RKO (cell line): ENCODE data around the gene C16orf86.
"Not testable (repeated sequence)": the region's sequence is repeated elsewhere in the genome, so short reads cannot be mapped to it uniquely, and the experiment has no call there.

ENCODE experiments used
- DNase-seq: peaks from one replicate; pipeline ENCODE4 v3.0.0-alpha.2; 2016; ENCODE audit warnings: low spot score

The C16orf86 gene

GRCh38 chr16:67693517-67694285 is 27.1 kb downstream of the C16orf86 start:
- DNase-seq = not testable (repeated sequence)

DNA sequence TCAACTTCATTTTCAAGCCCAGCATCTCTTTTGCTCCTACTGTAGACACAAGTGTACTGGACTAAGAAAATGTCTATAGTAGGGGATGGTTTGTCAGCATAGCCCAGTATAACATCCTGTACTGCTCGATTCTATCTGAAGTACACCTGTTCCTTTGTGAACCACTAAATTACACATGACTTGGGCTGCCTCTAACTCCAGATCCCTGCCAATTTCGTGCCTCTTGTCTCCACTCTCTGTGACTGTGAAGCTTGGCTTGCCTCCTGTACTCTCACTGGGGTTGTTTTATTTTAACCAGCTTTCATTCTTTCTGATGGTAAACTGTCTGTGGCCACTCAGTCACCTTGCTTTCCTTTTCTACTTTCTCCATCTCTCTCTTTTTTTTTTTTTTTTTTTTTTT is 28.0 kb downstream of the C16orf86 start:
- no peak for DNase-seq

DNA sequence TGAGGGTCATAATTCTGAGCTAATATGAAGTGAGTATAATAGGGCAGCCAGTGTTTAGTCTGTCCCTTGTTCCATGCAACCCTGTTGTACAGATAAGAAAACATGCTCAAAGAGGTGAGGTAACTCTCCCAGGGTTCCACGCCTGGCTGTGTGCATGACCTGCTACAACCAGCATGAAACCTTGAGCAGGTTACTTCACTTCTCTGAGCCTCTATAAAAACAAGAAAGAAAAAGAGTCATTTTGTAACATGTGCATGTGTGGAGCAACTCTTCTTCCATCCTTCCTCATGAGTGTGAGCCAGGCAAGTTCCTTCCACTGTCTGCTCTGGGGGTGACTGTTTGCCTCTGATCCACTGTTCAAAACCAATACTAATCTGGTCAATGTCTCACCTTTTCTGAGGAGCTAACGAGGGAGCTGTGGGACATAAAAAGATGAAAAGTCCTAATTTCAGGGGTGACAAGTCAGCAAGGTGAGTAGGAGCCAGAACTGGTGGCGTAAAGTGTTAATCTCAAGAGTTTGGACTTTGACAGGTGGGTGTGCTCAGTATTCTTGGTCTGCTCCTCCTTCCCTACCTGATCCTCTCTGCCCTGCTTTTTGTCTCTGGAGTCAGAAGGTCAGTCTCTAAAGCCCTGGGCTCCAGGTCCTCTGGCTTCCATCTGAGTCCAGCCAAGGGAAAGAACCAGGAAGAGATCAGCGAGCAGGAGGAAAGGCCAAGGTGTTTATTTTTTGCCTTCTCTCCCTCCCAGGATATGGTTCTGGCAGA is 31.0 kb downstream of the C16orf86 start:
- DNase-seq = no peak

- DNase-seq = no peak
Observed at GRCh38 chr16:67699265-67699664, 32.7 kb downstream of the C16orf86 start.

DNA sequence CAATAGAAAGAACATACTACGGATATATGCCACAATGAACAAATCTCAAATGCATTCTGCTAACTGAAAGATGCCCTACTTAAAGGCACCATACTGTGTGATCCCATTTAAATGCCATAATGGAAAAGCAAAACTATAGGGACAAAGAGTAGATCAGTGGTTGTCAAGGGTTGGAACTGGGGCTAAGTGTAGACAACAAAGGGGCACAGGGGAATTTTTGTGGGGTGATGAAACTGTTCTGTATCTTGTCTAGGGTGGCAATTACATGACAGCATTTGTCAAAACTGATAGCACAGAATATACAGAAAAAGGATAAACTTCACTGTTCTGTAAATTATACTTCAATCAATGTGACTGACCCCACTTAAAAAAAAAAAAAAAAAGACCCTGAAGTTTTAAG is 34.8 kb downstream of the C16orf86 start:
- DNase-seq = no peak

- no peak for DNase-seq
Observed at GRCh38 chr16:67702130-67702529, 35.5 kb downstream of the C16orf86 start.

GRCh38 chr16:67703626-67704025 is 37.0 kb downstream of the C16orf86 start:
- no peak for DNase-seq

DNA sequence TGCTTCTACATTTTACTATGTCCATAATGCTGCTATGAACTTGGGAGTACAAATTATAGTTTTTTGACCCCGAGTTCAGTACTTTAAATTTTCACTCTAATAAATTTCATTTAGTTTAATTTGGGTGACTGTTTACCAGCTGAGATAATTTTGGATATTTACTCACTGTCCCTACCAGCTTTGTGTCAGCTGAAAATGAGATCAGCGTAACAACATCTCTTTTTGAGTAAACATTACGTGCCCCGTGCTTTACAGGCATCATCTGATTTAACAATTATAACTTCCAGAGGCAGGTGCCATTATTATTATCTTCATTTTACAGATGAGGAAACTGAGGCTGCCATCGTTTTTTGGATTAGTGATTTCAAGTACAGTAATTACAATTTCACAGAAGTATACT is 37.5 kb downstream of the C16orf86 start:
- DNase-seq = no peak

GRCh38 chr16:67707210-67707609 is 40.6 kb downstream of the C16orf86 start:
- no peak for DNase-seq

- no peak for DNase-seq
Observed at GRCh38 chr16:67707790-67708189, 41.2 kb downstream of the C16orf86 start.

- peak; percentile 59 for DNase-seq
Observed at GRCh38 chr16:67708368-67708771, 41.8 kb downstream of the C16orf86 start.

- no peak for DNase-seq
Observed at GRCh38 chr16:67709050-67709449, 42.4 kb downstream of the C16orf86 start.

DNA sequence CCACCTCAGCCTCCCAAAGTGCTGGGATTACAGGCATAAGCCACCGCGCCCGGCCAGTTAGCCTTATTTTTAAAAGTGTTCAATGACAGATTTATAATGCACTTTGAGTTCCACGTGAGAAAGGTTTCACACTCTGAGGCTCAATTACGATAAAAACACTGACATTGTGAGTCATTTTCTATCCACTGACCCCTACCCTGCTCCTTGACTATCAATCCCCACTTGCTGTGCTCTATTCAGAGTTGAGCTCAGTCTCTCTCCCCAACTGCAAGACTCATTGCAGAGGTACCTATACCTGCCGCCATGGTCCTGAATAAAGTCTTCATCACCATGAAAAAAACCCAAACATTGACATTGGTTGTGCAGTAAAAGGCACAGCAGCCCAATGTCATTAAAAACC is 44.0 kb downstream of the C16orf86 start:
- no peak for DNase-seq

GRCh38 chr16:67713647-67714273 is 47.1 kb downstream of the C16orf86 start:
- no peak for DNase-seq

DNA sequence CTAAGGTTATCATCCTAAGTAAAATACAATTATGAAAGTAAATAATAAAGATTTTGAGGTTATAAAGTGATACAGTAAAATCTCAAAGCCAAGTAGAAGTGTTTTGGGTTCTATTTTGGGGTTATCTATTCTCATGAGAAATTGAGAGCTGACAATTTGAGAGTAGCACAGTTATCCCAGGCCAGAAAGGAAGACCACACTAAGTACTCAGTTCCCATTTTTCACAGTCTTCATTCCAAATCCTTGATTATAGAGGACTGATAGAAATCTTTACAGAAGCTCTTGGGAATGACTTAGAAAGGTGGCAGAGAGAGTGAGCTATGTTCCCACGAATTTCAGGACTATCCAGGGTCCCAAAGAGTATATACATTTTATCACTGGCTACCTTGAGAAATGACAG is 47.9 kb downstream of the C16orf86 start:
- no peak for DNase-seq

DNA sequence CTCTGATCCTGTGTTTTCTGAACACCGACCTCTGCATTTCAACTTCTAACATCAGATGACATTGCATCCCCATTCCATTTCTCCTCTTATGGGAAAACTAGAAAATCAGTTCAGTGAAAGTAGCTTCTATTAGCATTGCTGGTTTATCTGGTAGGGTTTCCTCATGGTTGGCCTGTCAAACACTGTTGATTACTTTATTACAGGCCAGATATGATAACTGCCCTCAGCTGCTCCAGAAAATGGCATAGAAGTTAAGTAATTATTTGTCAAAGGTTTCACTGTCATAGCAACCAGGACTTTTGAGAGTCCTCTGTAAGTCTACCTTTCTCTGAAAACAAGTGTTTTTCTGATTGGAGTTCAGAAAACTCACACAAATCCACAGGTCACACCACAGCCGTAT is 49.5 kb downstream of the C16orf86 start:
- DNase-seq = no peak
